Activated T-helper 2 cell treated with anti-CD3 and anti-CD28 coated beads, Interferon-gamma antibody, Interleukin-2, Interleukin-4, amounts not matched to agents 10 μg/mL and 5 μg/mL and 100 μg/mL, durations not matched to agents 14 hours and 24 hours and 36 hours (primary cell): ENCODE measurements around the gene STX16. TPM values are rescaled to one million over a fixed set of nuclear protein-coding genes. Genes with fewer than 3 reads are reported as not detected.

Experiments
- DNase-seq: peaks from one replicate; pipeline ENCODE4 v3.0.0; 2021; ENCODE audit warnings: low spot score
- H3K27ac Mint-ChIP-seq: one replicate; pipeline ENCODE4 v1.8.0; 2021; ENCODE audit warnings: mixed read lengths
- H3K27me3 Mint-ChIP-seq: one replicate; pipeline ENCODE4 v1.8.0; 2021; ENCODE audit warnings: low read depth, mixed read lengths
- H3K36me3 Mint-ChIP-seq: one replicate; pipeline ENCODE4 v1.8.0; 2021; ENCODE audit warnings: low read depth, mixed read lengths
- H3K4me1 Mint-ChIP-seq: one replicate; pipeline ENCODE4 v1.8.0; 2021; ENCODE audit warnings: low read depth, mixed read lengths
- H3K4me3 Mint-ChIP-seq: one replicate; pipeline ENCODE4 v1.8.0; 2021; ENCODE audit warnings: low read depth, mild to moderate bottlenecking, moderate library complexity, mixed read lengths
- H3K9me3 Mint-ChIP-seq: one replicate; pipeline ENCODE4 v1.8.0; 2021; ENCODE audit warnings: mixed read lengths
- intact Hi-C: fragments of 100-400 bp; cut with micrococcal nuclease; formaldehyde crosslinking; loops from one replicate; pipeline ENCODE4 v1.15.1; 2023
- total RNA-seq: library from RNA; stranded (reverse); gene quantifications from 2 replicates; pipeline ENCODE4 v1.2.3, GENCODE V29; 2022

The STX16 gene
- total RNA-seq, 1 donor from 2014 or later = 103 TPM

GRCh38 chr20:58712806-58713731, 62.0 kb downstream of the STX16 start:
- Mint-ChIP-seq H3K4me3 (no peak overlapping the region), H3K27ac (no peak overlapping the region), H3K36me3 (no peaks in the 10 kb centered on the region), H3K9me3 (no peaks in the 10 kb centered on the region), H3K4me1 (peaks cover 1% of the 10 kb centered on the region), H3K27me3 (no peaks in the 10 kb centered on the region)
- DNase-seq = peak; percentile 5
- intact Hi-C loops = no loop called here

DNA sequence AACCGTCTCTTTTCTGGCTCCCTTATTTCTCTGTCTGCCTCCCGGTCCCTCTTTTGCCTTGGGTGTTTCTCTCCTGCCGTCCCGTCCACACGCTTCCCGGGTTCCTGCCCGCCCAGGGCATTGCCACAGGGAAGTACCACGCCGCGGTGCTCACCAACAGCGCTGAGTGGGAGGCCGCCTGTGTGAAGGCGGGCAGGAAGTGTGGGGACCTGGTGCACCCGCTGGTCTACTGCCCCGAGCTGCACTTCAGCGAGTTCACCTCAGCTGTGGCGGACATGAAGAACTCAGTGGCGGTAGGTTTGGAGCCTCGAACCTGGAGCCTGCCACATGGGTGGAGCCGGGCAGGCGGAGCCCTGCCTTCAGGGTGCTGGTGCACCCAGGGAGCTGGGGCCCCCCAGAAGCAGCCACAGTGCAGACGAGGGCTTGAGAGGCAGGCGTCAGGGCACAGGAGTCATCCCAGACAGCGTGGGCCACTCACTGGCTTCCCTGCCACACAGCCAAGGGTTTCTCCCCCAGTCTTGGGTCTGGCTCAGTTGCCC, 62.8 kb downstream of the STX16 start:
- H3K27ac Mint-ChIP-seq = no peak overlapping the region
- intact Hi-C loops = no loop called here
- H3K4me3 Mint-ChIP-seq = no peak overlapping the region

GRCh38 chr20:58714340-58714922, 63.3 kb downstream of the STX16 start:
- Mint-ChIP-seq H3K4me1 (peaks cover 1% of the 10 kb centered on the region), H3K27me3 (no peaks in the 10 kb centered on the region), H3K4me3 (no peak overlapping the region), H3K36me3 (no peaks in the 10 kb centered on the region), H3K9me3 (no peaks in the 10 kb centered on the region), H3K27ac (no peak overlapping the region)
- DNase-seq = peak; percentile 4
- intact Hi-C loops = no loop called here

More for the DNA sequence above, 62.8 kb downstream of the STX16 start:
- H3K27me3 Mint-ChIP-seq = no peaks in the 10 kb centered on the region
- no peaks in the 10 kb centered on the region for H3K36me3 Mint-ChIP-seq
- peak; percentile 7 for DNase-seq
- H3K9me3 Mint-ChIP-seq = no peaks in the 10 kb centered on the region
- H3K4me1 Mint-ChIP-seq = peaks cover 1% of the 10 kb centered on the region

- no peaks in the 10 kb centered on the region for H3K27me3 Mint-ChIP-seq
- H3K9me3 Mint-ChIP-seq = no peaks in the 10 kb centered on the region
- intact Hi-C loops = no loop called here
- no peaks in the 10 kb centered on the region for H3K36me3 Mint-ChIP-seq
- H3K4me1 Mint-ChIP-seq = peaks cover 1% of the 10 kb centered on the region
- H3K27ac Mint-ChIP-seq = no peak overlapping the region
- H3K4me3 Mint-ChIP-seq = no peak overlapping the region
- DNase-seq = peak; percentile 6
Observed at GRCh38 chr20:58714923-58715351, 63.9 kb downstream of the STX16 start.

- Mint-ChIP-seq H3K27ac (no peak overlapping the region), H3K9me3 (no peaks in the 10 kb centered on the region), H3K36me3 (no peaks in the 10 kb centered on the region), H3K4me1 (peaks cover 1% of the 10 kb centered on the region), H3K27me3 (no peaks in the 10 kb centered on the region), H3K4me3 (no peak overlapping the region)
- intact Hi-C loops = no loop called here
- peak; percentile 6 for DNase-seq
Observed at GRCh38 chr20:58715391-58715800, 64.3 kb downstream of the STX16 start.

DNA sequence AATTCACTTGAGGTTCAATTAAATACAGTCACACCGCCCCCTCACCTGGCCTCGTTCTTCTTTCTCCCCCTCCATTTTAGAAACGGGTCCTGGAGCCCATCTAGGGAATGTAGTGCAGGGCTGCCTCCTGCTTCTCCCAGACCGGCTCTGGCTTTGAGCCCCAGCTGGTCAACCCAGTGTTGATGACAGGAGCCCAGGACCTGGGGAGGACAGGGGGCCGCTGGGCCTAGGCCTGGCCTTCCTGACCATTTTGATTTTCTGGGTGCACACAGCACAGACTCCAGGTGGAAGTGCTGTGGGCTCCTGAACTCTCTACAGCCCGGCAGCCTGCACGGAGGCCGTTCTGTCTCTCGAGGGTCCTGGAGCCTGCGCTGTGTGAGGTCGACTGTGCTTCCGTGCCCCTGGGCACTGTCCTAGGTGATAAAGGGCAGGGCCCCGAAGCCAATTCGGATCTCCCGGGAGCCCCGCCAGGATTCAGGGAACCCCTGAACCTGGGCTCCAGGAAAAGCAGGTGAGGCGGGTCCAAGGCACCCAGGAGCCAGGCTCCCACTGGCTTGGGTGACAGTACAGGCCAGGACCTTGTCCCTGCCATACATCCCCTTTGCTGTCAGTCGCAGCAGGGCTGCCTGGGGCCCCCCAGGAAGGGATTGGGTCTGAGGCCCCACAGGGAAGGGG, 64.9 kb downstream of the STX16 start:
- Mint-ChIP-seq H3K36me3 (no peaks in the 10 kb centered on the region), H3K27me3 (peaks cover 2% of the 10 kb centered on the region), H3K27ac (no peak overlapping the region), H3K4me1 (peaks cover 1% of the 10 kb centered on the region), H3K9me3 (no peaks in the 10 kb centered on the region), H3K4me3 (no peak overlapping the region)
- intact Hi-C loops = no loop called here
- peak; percentile 7 for DNase-seq

DNA sequence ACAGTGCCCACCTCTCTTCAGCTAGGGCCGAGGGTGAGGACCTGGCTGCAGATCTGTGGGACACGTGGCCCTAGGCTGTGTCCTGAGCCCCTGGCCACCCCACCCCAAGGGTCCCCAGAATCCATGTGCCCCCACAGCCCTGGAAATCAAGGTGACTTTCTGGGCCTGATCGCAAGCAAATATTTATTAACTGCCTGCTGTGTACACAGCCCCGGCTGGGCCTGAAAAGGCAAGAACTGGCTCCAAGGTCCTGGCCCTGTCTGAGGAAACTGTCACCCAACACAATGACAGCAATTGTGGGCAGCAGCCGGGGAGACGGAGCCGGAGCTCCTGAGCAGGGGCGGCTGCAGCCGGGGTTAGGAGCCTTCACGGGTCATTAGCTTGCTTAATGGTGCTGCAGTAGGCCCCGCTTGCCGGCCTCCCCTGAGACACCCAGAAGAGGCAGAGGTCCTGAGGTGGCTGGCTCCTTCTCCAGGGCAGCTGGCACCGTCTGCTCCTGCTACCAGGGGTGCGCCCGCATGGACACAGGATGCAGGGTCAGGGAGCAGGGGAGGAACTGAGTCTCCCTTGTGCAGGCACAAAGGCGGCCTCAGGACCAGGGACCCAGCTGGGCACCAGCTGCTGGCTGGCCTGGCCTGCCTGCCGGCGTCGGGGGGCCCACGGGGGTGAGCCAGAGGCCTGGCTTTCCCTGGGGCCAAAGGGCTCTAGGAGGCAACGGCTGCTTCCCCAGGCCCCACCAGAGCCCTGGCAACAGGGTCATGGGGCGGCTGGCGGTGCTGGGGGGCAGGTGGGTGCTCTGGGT, 65.6 kb downstream of the STX16 start:
- Mint-ChIP-seq H3K36me3 (no peaks in the 10 kb centered on the region), H3K27me3 (peaks cover 7% of the 10 kb centered on the region), H3K4me1 (peaks cover 1% of the 10 kb centered on the region), H3K4me3 (no peak overlapping the region), H3K9me3 (no peaks in the 10 kb centered on the region), H3K27ac (no peak overlapping the region)
- peak; percentile 7 for DNase-seq
- intact Hi-C loops = no loop called here

- intact Hi-C loops = no loop called here
- Mint-ChIP-seq H3K27ac (no peak overlapping the region), H3K9me3 (no peaks in the 10 kb centered on the region), H3K27me3 (peaks cover 13% of the 10 kb centered on the region), H3K36me3 (no peaks in the 10 kb centered on the region), H3K4me1 (no peaks in the 10 kb centered on the region), H3K4me3 (no peak overlapping the region)
- peak; percentile 8 for DNase-seq
Observed at GRCh38 chr20:58717278-58718091, 66.4 kb downstream of the STX16 start.

- H3K4me3 Mint-ChIP-seq = no peak overlapping the region
- H3K9me3 Mint-ChIP-seq = no peaks in the 10 kb centered on the region
- no peaks in the 10 kb centered on the region for H3K36me3 Mint-ChIP-seq
- intact Hi-C loops = no loop called here
- peak; percentile 7 for DNase-seq
- no peaks in the 10 kb centered on the region for H3K4me1 Mint-ChIP-seq
- no peak overlapping the region for H3K27ac Mint-ChIP-seq
- H3K27me3 Mint-ChIP-seq = peaks cover 19% of the 10 kb centered on the region
Observed at GRCh38 chr20:58718121-58718563, 67.1 kb downstream of the STX16 start.

GRCh38 chr20:58718729-58719128, 67.6 kb downstream of the STX16 start:
- intact Hi-C loops = no loop called here
- Mint-ChIP-seq H3K36me3 (no peaks in the 10 kb centered on the region), H3K27ac (no peak overlapping the region), H3K4me1 (no peaks in the 10 kb centered on the region), H3K9me3 (no peaks in the 10 kb centered on the region), H3K27me3 (peaks cover 25% of the 10 kb centered on the region), H3K4me3 (no peak overlapping the region)
- peak; percentile 4 for DNase-seq

GRCh38 chr20:58719258-58719657, 68.2 kb downstream of the STX16 start:
- H3K9me3 Mint-ChIP-seq = no peaks in the 10 kb centered on the region
- peak; percentile 1 for DNase-seq
- no peaks in the 10 kb centered on the region for H3K4me1 Mint-ChIP-seq
- no peak overlapping the region for H3K4me3 Mint-ChIP-seq
- no peak overlapping the region for H3K27ac Mint-ChIP-seq
- H3K36me3 Mint-ChIP-seq = no peaks in the 10 kb centered on the region
- peaks cover 30% of the 10 kb centered on the region for H3K27me3 Mint-ChIP-seq
- intact Hi-C loops = no loop called here
